Left lung (tissue), 10 donors: ENCODE measurements around the gene GLCE. TPM values are rescaled to one million over a fixed set of nuclear protein-coding genes. Genes with fewer than 3 reads are reported as not detected.

ENCODE experiments used
- ATAC-seq: fragments of 200-7000 bp; cut with Tn5 transposase; one replicate; pipeline ENCODE4 v1.9.1; 2020; ENCODE audit warnings: moderate library complexity
- DNase-seq, 4 donors: peaks; one replicate each; pipeline ENCODE4 v3.0.0-alpha.2; 2013 to 2020
- H3K27ac ChIP-seq, 2 donors: fragments of 200-600 bp; sonication (generic) in 1 of 2; one replicate each; pipeline versions ENCODE4 v1.5.0 to v1.8.0; 2020 to 2021
- H3K27me3 ChIP-seq, 2 donors: fragments of 200-600 bp; sonication (generic) in 1 of 2; one replicate each; pipeline versions ENCODE4 v1.5.0 to v1.8.0; 2020 to 2021
- H3K36me3 ChIP-seq, 2 donors: fragments of 200-600 bp; sonication (generic) in 1 of 2; one replicate each; pipeline versions ENCODE4 v1.5.0 to v1.8.0; 2020 to 2021
- H3K4me1 ChIP-seq, 2 donors: fragments of 200-600 bp; one replicate each; pipeline ENCODE4 v1.8.0; 2021
- H3K4me3 ChIP-seq, 2 donors: fragments of 200-600 bp; sonication (generic) in 1 of 2; one replicate each; pipeline versions ENCODE4 v1.5.0 to v1.8.0; 2020 to 2021; ENCODE audit warnings: mild to moderate bottlenecking in 1 of 2
- H3K9me3 ChIP-seq, 2 donors: fragments of 200-600 bp; sonication (generic) in 1 of 2; one replicate each; pipeline versions ENCODE4 v1.5.0 to v1.8.0; 2020 to 2021
- intact Hi-C, 2 donors: fragments of 100-400 bp; cut with DNase I; formaldehyde crosslinking; loops; one replicate each; pipeline versions ENCODE4 v1.11.2 to v1.14.2; 2022
- polyA plus RNA-seq, 6 donors: library from polyadenylated mRNA; unstranded; fragments of 120-200 nt; gene quantifications; one replicate each; pipeline ENCODE4 v1.2.1, GENCODE V29; 2013; ENCODE audit not compliant: insufficient read length in 6 of 6
- total RNA-seq, 2 donors: library from RNA; stranded (reverse); fragmentation: NEBNext Ultra II Directional; extraction: Animal tissue kit (Norgen Biotek cat#: 25700); gene quantifications; one replicate each; pipeline ENCODE4 v1.2.1, GENCODE V29; 2021
- TF ChIP-seq, protein P1 (sequence below), 2 donors: fragments of 200-600 bp; sonication (generic) in 1 of 2; IDR thresholded peaks; one replicate each; pipeline versions ENCODE4 v1.5.0 to v1.8.0; 2021; ENCODE audit warnings: antibody characterized with exemption in 2 of 2
- donor health status: DM: no; HTN: yes; CAD: no.
- donor health status: DM: no; HTN: no; CAD: no.

GLCE gene
- total and polyA plus RNA-seq, 8 donors = 18.2 to 66.6 (median 60.6) TPM

- H3K9me3 ChIP-seq = no peaks in the 10 kb centered on the region
- H3K36me3 ChIP-seq = no peaks in the 10 kb centered on the region
- ATAC-seq = no peak
- TF ChIP-seq, protein P1, sequence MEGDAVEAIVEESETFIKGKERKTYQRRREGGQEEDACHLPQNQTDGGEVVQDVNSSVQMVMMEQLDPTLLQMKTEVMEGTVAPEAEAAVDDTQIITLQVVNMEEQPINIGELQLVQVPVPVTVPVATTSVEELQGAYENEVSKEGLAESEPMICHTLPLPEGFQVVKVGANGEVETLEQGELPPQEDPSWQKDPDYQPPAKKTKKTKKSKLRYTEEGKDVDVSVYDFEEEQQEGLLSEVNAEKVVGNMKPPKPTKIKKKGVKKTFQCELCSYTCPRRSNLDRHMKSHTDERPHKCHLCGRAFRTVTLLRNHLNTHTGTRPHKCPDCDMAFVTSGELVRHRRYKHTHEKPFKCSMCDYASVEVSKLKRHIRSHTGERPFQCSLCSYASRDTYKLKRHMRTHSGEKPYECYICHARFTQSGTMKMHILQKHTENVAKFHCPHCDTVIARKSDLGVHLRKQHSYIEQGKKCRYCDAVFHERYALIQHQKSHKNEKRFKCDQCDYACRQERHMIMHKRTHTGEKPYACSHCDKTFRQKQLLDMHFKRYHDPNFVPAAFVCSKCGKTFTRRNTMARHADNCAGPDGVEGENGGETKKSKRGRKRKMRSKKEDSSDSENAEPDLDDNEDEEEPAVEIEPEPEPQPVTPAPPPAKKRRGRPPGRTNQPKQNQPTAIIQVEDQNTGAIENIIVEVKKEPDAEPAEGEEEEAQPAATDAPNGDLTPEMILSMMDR (IDR thresholded peaks at IDR 0.05) = no peak
- intact Hi-C loops = no loop called here
- no peak overlapping the region for H3K4me3 ChIP-seq
- peaks cover 0 to 22% of the 10 kb centered on the region in 2 donors for H3K4me1 ChIP-seq
- DNase-seq = no peak
- no peak overlapping the region for H3K27ac ChIP-seq
- H3K27me3 ChIP-seq = no peaks in the 10 kb centered on the region
These were observed 155.1 kb downstream of the GLCE start for GRCh38 chr15:69315402-69316110.

- intact Hi-C loops = no loop called here
These were observed 155.9 kb downstream of the GLCE start for GRCh38 chr15:69316291-69316690.

DNA sequence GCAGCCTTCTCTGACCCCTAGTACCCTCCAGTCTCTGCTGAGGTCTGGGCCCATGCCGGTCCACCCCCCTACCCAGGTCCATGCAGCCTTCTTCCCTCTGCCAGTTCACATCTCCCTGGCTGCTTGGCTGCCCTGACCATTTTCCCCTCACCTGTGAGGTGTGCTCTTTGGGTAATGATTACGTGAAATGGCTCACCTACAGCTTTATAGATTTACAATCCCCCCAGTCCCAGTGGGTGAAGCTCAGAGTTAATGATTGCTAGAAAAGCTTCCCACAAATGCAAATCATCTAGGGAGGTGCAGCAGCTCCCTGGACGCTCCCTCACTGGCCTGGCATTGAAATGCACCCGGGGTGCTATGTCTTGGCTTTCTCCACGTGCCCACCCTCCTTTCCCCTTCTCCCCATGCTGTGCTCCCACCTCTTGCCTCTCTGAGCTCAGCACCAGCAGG, 157.0 kb downstream of the GLCE start:
- Histone ChIP-seq H3K27me3 (no peaks in the 10 kb centered on the region), H3K9me3 (no peaks in the 10 kb centered on the region), H3K36me3 (no peaks in the 10 kb centered on the region), H3K27ac (no peak overlapping the region), H3K4me3 (no peak overlapping the region), H3K4me1 (peaks cover 0 to 22% of the 10 kb centered on the region in 2 donors)
- ATAC-seq (no peak), DNase-seq (no peak)
- TF ChIP-seq, protein P1 (IDR thresholded peaks at IDR 0.05) = no peak
- intact Hi-C loops = no loop called here

More at GRCh38 chr15:69316291-69316690, 155.9 kb downstream of the GLCE start:
- Histone ChIP-seq H3K4me3 (no peak overlapping the region), H3K36me3 (no peaks in the 10 kb centered on the region), H3K27me3 (no peaks in the 10 kb centered on the region), H3K27ac (no peak overlapping the region), H3K9me3 (no peaks in the 10 kb centered on the region), H3K4me1 (peaks cover 0 to 22% of the 10 kb centered on the region in 2 donors)
- no peak for ATAC-seq
- TF ChIP-seq, protein P1 (IDR thresholded peaks at IDR 0.05) = no peak
- peak in 1 of 4 donors; percentile 41 for DNase-seq

DNA sequence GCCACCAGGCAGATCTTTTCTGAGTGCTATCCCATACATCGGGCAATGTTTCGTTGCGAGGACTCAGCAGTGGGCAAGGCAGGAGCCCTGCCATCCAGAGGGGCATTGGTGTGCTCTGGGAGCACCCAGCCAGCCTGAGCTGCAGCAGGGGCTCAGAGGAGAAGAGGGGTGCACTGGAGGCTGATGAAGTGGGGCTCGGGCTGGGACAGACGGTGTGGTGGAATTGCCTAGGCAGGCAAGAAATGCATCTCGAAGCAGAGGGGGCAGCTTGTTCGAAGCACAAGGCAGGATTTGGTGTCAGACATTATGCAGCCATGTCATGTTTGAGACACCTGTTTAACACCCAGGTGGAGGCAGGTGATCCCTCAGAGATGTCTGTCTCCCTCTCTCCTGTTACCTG, 157.6 kb downstream of the GLCE start:
- H3K27ac ChIP-seq = no peak overlapping the region
- intact Hi-C loops = no loop called here

More for the DNA sequence above, 157.6 kb downstream of the GLCE start:
- Histone ChIP-seq H3K9me3 (no peaks in the 10 kb centered on the region), H3K36me3 (no peaks in the 10 kb centered on the region), H3K4me1 (peaks cover 0 to 18% of the 10 kb centered on the region in 2 donors), H3K4me3 (no peak overlapping the region), H3K27me3 (no peaks in the 10 kb centered on the region)
- no peak for ATAC-seq
- TF ChIP-seq, protein P1 (IDR thresholded peaks at IDR 0.05) = no peak
- no peak for DNase-seq
